Panc1 (cell line): ENCODE measurements around the gene ARL15. TPM values are rescaled to one million over a fixed set of nuclear protein-coding genes. Genes with fewer than 3 reads are reported as not detected.

Experiments used
- ATAC-seq: fragments of 200-7000 bp; cut with Tn5 transposase; 2 replicates; pipeline ENCODE4 v1.9.1; 2020; ENCODE audit warnings: mild to moderate bottlenecking, moderate library complexity
- BruUV-seq: library from RNA; stranded (reverse); fragments of 400-500 nt; replicated peaks from 2 replicates; lab custom pipeline; 2021; lab: Mats Ljungman, UMichigan
- CTCF ChIA-PET: fragments of 300-600 bp; sonication (Branson Sonifier 250); formaldehyde crosslinking; loops from one replicate; lab custom pipeline; 2022; ENCODE audit warnings: antibody characterized with exemption; lab: Charles Lee
- POLR2A ChIA-PET: fragments of 300-600 bp; sonication (Branson Sonifier 250); formaldehyde crosslinking; loops from one replicate; lab custom pipeline; 2022; ENCODE audit warnings: antibody characterized with exemption; lab: Charles Lee
- DNase-seq: peaks from one replicate; pipeline ENCODE4 v3.0.0-alpha.2; 2010; ENCODE audit warnings: low read depth, low spot score
- H3K27ac ChIP-seq: 2 replicates; pipeline ENCODE4 v1.5.1; 2011; ENCODE audit warnings: mild to moderate bottlenecking, low read length, inconsistent platforms
- H3K27me3 ChIP-seq: fragments of 200-500 bp; sonication (Bioruptor generic); 2 replicates; pipeline ENCODE4 v1.6.0; 2014; ENCODE audit warnings: low read length, inconsistent platforms; ENCODE audit not compliant: control insufficient read depth, insufficient read depth
- H3K36me3 ChIP-seq: fragments of 200-500 bp; sonication (Bioruptor generic); 2 replicates; pipeline ENCODE4 v1.5.1; 2014; ENCODE audit warnings: inconsistent platforms, mild to moderate bottlenecking, low read length, moderate library complexity; ENCODE audit not compliant: control insufficient read depth, insufficient read depth
- H3K4me1 ChIP-seq: 2 replicates; pipeline ENCODE4 v1.5.1; 2011; ENCODE audit warnings: inconsistent platforms, mild to moderate bottlenecking, low read length, moderate library complexity; ENCODE audit not compliant: control insufficient read depth, insufficient read depth
- H3K4me3 ChIP-seq, 2 experiments: 2 replicates each; pipeline ENCODE4 v1.5.1; 2011 to 2012; ENCODE audit warnings: low read depth in 2 of 2, low read length in 2 of 2, mild to moderate bottlenecking in 2 of 2, inconsistent platforms in 1 of 2, moderate library complexity in 1 of 2
- H3K9me3 ChIP-seq: fragments of 200-500 bp; sonication (Bioruptor generic); 2 replicates; pipeline ENCODE4 v1.5.1; 2014; ENCODE audit warnings: low read depth, mild to moderate bottlenecking, inconsistent platforms, low read length, moderate library complexity; ENCODE audit not compliant: control insufficient read depth, insufficient read depth
- CTCF ChIP-seq: fragments of 450-650 bp; IDR thresholded peaks from 2 replicates; pipeline ENCODE4 v1.5.1; 2017; ENCODE audit warnings: mild to moderate bottlenecking
- POLR2AphosphoS5 ChIP-seq: IDR thresholded peaks from 2 replicates; pipeline ENCODE4 v1.6.1; 2012; ENCODE audit warnings: mild to moderate bottlenecking, low read depth, low read length, moderate library complexity
- REST ChIP-seq, 2 experiments: IDR thresholded peaks; 2 replicates each; pipeline ENCODE4 v1.6.1; 2011 to 2012; ENCODE audit warnings: low read depth in 2 of 2, control low read depth in 1 of 2, low read length in 1 of 2, mild to moderate bottlenecking in 1 of 2, moderate library complexity in 1 of 2; ENCODE audit not compliant: insufficient read depth in 1 of 2
- SIN3A ChIP-seq: IDR thresholded peaks from 2 replicates; pipeline ENCODE4 v1.6.1; 2012; ENCODE audit warnings: low read depth, mild to moderate bottlenecking, low read length, moderate library complexity, borderline replicate concordance; ENCODE audit not compliant: insufficient read depth
- TCF7L2 ChIP-seq: IDR thresholded peaks from 2 replicates; pipeline ENCODE4 v1.6.1; 2011; ENCODE audit warnings: mild to moderate bottlenecking, low read depth, low read length, inconsistent platforms
- in situ Hi-C: cut with HindIII; loops from 2 replicates; pipeline ENCODE4 v1.10.0; 2016; ENCODE audit warnings: low sequenced_read_pairs, low pct_unique_long_range_greater_than_20kb
- intact Hi-C: fragments of 100-400 bp; cut with micrococcal nuclease; formaldehyde crosslinking; loops from one replicate; pipeline ENCODE4 v1.10.0; 2022; ENCODE audit not compliant: unreplicated experiment
- total RNA-seq: library from RNA; stranded (reverse); gene quantifications from one replicate; pipeline ENCODE4 v1.2.1, GENCODE V29; 2021; ENCODE audit not compliant: unreplicated experiment

The ARL15 gene
- total RNA-seq, 1 experiment from 2014 or later = 16.5 TPM

GRCh38 chr5:53932351-53932750, 378.0 kb downstream of the ARL15 start:
- Histone ChIP-seq H3K36me3 (no peaks in the 10 kb centered on the region), H3K27me3 (no peaks in the 10 kb centered on the region), H3K27ac (no peak overlapping the region), H3K4me1 (no peaks in the 10 kb centered on the region), H3K4me3 (no peak overlapping the region), H3K9me3 (no peaks in the 10 kb centered on the region)
- TF ChIP-seq CTCF = no peak
- no peak for TF ChIP-seq REST (IDR thresholded peaks at IDR 0.05; ENCODE audit: insufficient read depth in 1 of 2, low read depth in 2 of 2, low read length in 1 of 2)
- TF ChIP-seq POLR2AphosphoS5 = no peak
- no peak for TF ChIP-seq TCF7L2
- TF ChIP-seq SIN3A = no peak
- ChIA-PET CTCF (no interaction called here), POLR2A (no interaction called here)
- in situ Hi-C loops = no loop called here
- intact Hi-C loops = no loop called here
- ATAC-seq (no peak), DNase-seq (no peak)
- no TSS peak for BruUV-seq

GRCh38 chr5:53930457-53930856, 379.9 kb downstream of the ARL15 start:
- DNase-seq (no peak), ATAC-seq (no peak)
- CTCF ChIA-PET = no interaction called here
- Histone ChIP-seq H3K27ac (no peak overlapping the region), H3K27me3 (no peaks in the 10 kb centered on the region), H3K4me1 (no peaks in the 10 kb centered on the region), H3K9me3 (no peaks in the 10 kb centered on the region), H3K4me3 (no peak overlapping the region), H3K36me3 (no peaks in the 10 kb centered on the region)
- TF ChIP-seq POLR2AphosphoS5 = no peak
- POLR2A ChIA-PET = no interaction called here
- BruUV-seq = no TSS peak
- in situ Hi-C loops = no loop called here
- intact Hi-C loops = no loop called here

GRCh38 chr5:53929570-53929969, 380.8 kb downstream of the ARL15 start:
- POLR2A ChIA-PET = no interaction called here
- TF ChIP-seq TCF7L2 = no peak
- no peak for TF ChIP-seq SIN3A
- no peak for TF ChIP-seq POLR2AphosphoS5
- no peak for TF ChIP-seq CTCF
- H3K27ac ChIP-seq = no peak overlapping the region
- no peak overlapping the region for H3K4me3 ChIP-seq
- H3K4me1 ChIP-seq = no peaks in the 10 kb centered on the region
- no peaks in the 10 kb centered on the region for H3K36me3 ChIP-seq
- intact Hi-C loops (no loop called here), in situ Hi-C loops (no loop called here)
- no peaks in the 10 kb centered on the region for H3K9me3 ChIP-seq
- no peak for ATAC-seq
- no peaks in the 10 kb centered on the region for H3K27me3 ChIP-seq
- CTCF ChIA-PET = no interaction called here
- no TSS peak for BruUV-seq
- no peak for DNase-seq
